ENCODE data around the gene RELB. TPM values are rescaled to one million over a fixed set of nuclear protein-coding genes. Genes with fewer than 3 reads are reported as not detected.
"Not testable (repeated sequence)": the region's sequence is repeated elsewhere in the genome, so short reads cannot be mapped to it uniquely, and the experiment has no call there.

Gene RELB
- total and polyA plus RNA-seq, 2 donors from 2014 or later: 10.3 to 30.6 TPM

DNA sequence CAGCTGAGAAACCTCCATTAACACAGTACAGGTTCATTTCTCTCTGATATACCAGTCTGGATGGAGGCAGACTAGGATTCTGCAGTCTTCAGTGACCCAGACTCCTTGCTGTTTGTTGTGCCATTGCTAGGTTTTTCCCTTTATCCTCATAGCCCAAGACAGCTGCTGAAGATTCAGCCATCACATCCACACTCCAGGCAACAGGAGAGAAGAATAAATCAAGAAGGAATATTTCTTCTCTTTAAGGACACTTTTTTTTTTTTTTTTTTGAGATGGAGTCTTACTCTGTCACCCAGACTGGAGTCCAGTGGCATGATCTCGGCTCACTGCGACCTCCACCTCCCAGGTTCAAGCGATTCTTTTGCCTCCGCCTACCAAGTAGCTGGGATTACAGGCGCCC lies 31.8 kb upstream of the RELB start:
- Histone ChIP-seq H3K4me1 (ENCODE audit: control insufficient read depth in 2 of 3, insufficient read depth in 2 of 3, low read depth in 1 of 3, low read length in 3 of 3) (no peaks in the 10 kb centered on the region), H3K4me3 (ENCODE audit: low read length in 3 of 3) (no peak overlapping the region), H3K27ac (ENCODE audit: low read depth in 2 of 2, low read length in 2 of 2) (no peak overlapping the region), H3K36me3 (ENCODE audit: control insufficient read depth in 2 of 3, insufficient read depth in 3 of 3, low read length in 3 of 3) (peaks cover 2 to 22% (median 14%) of the 10 kb centered on the region in 3 donors), H3K9me3 (ENCODE audit: control insufficient read depth in 2 of 3, insufficient read depth in 1 of 3, low read length in 3 of 3) (no peaks in the 10 kb centered on the region), H3K9ac (ENCODE audit: low read length in 3 of 3) (no peak overlapping the region), H3K27me3 (ENCODE audit: control insufficient read depth, insufficient read depth, low read length) (no peaks in the 10 kb centered on the region)
- DNase-seq: no peak
- no peak for FAIRE-seq
- intact Hi-C loops (cut with DNase I): no loop called here
- TF ChIP-seq, protein P1, sequence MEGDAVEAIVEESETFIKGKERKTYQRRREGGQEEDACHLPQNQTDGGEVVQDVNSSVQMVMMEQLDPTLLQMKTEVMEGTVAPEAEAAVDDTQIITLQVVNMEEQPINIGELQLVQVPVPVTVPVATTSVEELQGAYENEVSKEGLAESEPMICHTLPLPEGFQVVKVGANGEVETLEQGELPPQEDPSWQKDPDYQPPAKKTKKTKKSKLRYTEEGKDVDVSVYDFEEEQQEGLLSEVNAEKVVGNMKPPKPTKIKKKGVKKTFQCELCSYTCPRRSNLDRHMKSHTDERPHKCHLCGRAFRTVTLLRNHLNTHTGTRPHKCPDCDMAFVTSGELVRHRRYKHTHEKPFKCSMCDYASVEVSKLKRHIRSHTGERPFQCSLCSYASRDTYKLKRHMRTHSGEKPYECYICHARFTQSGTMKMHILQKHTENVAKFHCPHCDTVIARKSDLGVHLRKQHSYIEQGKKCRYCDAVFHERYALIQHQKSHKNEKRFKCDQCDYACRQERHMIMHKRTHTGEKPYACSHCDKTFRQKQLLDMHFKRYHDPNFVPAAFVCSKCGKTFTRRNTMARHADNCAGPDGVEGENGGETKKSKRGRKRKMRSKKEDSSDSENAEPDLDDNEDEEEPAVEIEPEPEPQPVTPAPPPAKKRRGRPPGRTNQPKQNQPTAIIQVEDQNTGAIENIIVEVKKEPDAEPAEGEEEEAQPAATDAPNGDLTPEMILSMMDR (IDR thresholded peaks at IDR 0.05; ENCODE audit: borderline replicate concordance, extremely low read depth, insufficient read depth): no peak

- H3K4me3 ChIP-seq (ENCODE audit: low read length in 3 of 3); FAIRE-seq; H3K4me1 ChIP-seq (ENCODE audit: control insufficient read depth in 2 of 3, insufficient read depth in 2 of 3, low read depth in 1 of 3, low read length in 3 of 3); H3K27ac ChIP-seq (ENCODE audit: low read depth in 2 of 2, low read length in 2 of 2); H3K27me3 ChIP-seq (ENCODE audit: control insufficient read depth, insufficient read depth, low read length); H3K9ac ChIP-seq (ENCODE audit: low read length in 3 of 3); H3K9me3 ChIP-seq (ENCODE audit: control insufficient read depth in 2 of 3, insufficient read depth in 1 of 3, low read length in 3 of 3); intact Hi-C loops (cut with DNase I); DNase-seq: not testable (repeated sequence)
- peaks cover 2 to 38% (median 29%) of the 10 kb centered on the region in 3 donors for H3K36me3 ChIP-seq (ENCODE audit: control insufficient read depth in 2 of 3, insufficient read depth in 3 of 3, low read length in 3 of 3)
These were observed 29.8 kb upstream of the RELB start for GRCh38 chr19:44971451-44971850.

DNA sequence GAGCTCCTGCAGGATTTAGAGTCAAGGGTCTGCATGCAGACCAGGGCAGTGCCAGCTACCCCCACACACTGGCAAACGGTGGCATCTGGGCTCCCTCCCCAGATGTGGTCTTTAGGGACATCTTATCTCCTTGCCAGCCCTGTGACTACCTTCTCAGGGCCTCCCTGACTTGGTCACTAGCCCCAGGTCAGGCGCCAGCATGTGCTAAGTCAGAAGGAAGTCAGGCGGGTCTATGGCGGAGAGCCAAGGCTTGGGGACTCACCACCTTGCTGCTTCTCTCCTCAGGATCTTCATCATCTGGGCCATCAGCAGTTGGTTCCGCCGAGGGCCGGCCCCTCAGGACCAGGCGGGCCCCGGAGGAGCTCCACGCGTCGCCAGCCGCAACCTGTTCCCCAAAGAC lies 28.5 kb upstream of the RELB start:
- intact Hi-C loops (cut with DNase I): no loop called here
- Histone ChIP-seq H3K36me3 (ENCODE audit: control insufficient read depth in 2 of 3, insufficient read depth in 3 of 3, low read length in 3 of 3) (peaks cover 2 to 51% (median 39%) of the 10 kb centered on the region in 3 donors), H3K4me3 (ENCODE audit: low read length in 3 of 3) (no peak overlapping the region), H3K9me3 (ENCODE audit: control insufficient read depth in 2 of 3, insufficient read depth in 1 of 3, low read length in 3 of 3) (no peaks in the 10 kb centered on the region), H3K27me3 (ENCODE audit: control insufficient read depth, insufficient read depth, low read length) (no peaks in the 10 kb centered on the region), H3K9ac (ENCODE audit: low read length in 3 of 3) (no peak overlapping the region), H3K4me1 (ENCODE audit: control insufficient read depth in 2 of 3, insufficient read depth in 2 of 3, low read depth in 1 of 3, low read length in 3 of 3) (no peaks in the 10 kb centered on the region), H3K27ac (ENCODE audit: low read depth in 2 of 2, low read length in 2 of 2) (no peak overlapping the region)
- TF ChIP-seq, protein P1 (IDR thresholded peaks at IDR 0.05; ENCODE audit: borderline replicate concordance, extremely low read depth, insufficient read depth): no peak
- no peak for DNase-seq
- FAIRE-seq: no peak

GRCh38 chr19:44973982-44974735 lies 27.1 kb upstream of the RELB start:
- intact Hi-C loops (cut with DNase I): no loop called here
- Histone ChIP-seq H3K9me3 (ENCODE audit: control insufficient read depth in 2 of 3, insufficient read depth in 1 of 3, low read length in 3 of 3) (no peaks in the 10 kb centered on the region), H3K9ac (ENCODE audit: low read length in 3 of 3) (no peak overlapping the region), H3K36me3 (ENCODE audit: control insufficient read depth in 2 of 3, insufficient read depth in 3 of 3, low read length in 3 of 3) (peaks cover 4 to 54% (median 45%) of the 10 kb centered on the region in 3 donors), H3K27ac (ENCODE audit: low read depth in 2 of 2, low read length in 2 of 2) (no peak overlapping the region), H3K4me1 (ENCODE audit: control insufficient read depth in 2 of 3, insufficient read depth in 2 of 3, low read depth in 1 of 3, low read length in 3 of 3) (no peaks in the 10 kb centered on the region), H3K27me3 (ENCODE audit: control insufficient read depth, insufficient read depth, low read length) (no peaks in the 10 kb centered on the region), H3K4me3 (ENCODE audit: low read length in 3 of 3) (no peak overlapping the region)
- FAIRE-seq (no peak), DNase-seq (no peak)
- TF ChIP-seq, protein P1 (IDR thresholded peaks at IDR 0.05; ENCODE audit: borderline replicate concordance, extremely low read depth, insufficient read depth): no peak

Measured in kidney (tissue), 14 donors.